Cardiac fibroblast (primary cell): ENCODE data around the gene ATR.
A peak's percentile ranks its signal among the peaks of the same experiment; 100 is the strongest.
"Not testable (repeated sequence)": the region's sequence is repeated elsewhere in the genome, so short reads cannot be mapped to it uniquely, and the experiment has no call there.

Experiments used
- DNase-seq, 2 donors: peaks; one replicate each; pipeline versions ENCODE4 v3.0.0 to v3.0.0-alpha.2; 2010; ENCODE audit warnings: low read depth in 2 of 2
- H3K4me3 ChIP-seq, 2 donors: replicated peaks in 1 of 2; 1 replicate in 1 of 2; 2 replicates in 1 of 2; pipeline ENCODE4 v1.5.1; 2011; ENCODE audit warnings: low read depth in 2 of 2, low read length in 2 of 2, mild to moderate bottlenecking in 2 of 2, moderate library complexity in 1 of 2
- CTCF ChIP-seq: IDR thresholded peaks from one replicate; pipeline ENCODE4 v1.5.1; 2011; ENCODE audit warnings: low read depth, mild to moderate bottlenecking, low read length, inconsistent platforms

The ATR gene

GRCh38 chr3:142604940-142605339 lies 26.4 kb upstream of the ATR start:
- DNase-seq = no peak
- H3K4me3 ChIP-seq = no peak overlapping the region
- no peak for TF ChIP-seq CTCF

DNA sequence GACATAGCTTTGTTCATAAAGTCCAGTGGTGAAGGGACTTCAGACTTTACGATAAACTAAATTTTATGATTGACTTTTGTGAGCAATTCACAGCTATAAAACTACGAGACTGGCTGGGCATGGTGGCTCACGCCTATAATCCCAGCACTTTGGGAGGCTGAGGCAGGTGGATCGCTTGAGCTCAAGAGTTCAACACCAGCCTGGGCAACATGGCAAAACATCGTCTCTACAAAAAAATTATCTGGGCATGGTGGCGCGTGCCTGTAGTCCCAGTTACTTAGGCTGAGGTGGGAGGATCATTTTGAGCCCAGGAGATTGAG lies 24.8 kb upstream of the ATR start:
- not testable (repeated sequence) for H3K4me3 ChIP-seq, DNase-seq

DNA sequence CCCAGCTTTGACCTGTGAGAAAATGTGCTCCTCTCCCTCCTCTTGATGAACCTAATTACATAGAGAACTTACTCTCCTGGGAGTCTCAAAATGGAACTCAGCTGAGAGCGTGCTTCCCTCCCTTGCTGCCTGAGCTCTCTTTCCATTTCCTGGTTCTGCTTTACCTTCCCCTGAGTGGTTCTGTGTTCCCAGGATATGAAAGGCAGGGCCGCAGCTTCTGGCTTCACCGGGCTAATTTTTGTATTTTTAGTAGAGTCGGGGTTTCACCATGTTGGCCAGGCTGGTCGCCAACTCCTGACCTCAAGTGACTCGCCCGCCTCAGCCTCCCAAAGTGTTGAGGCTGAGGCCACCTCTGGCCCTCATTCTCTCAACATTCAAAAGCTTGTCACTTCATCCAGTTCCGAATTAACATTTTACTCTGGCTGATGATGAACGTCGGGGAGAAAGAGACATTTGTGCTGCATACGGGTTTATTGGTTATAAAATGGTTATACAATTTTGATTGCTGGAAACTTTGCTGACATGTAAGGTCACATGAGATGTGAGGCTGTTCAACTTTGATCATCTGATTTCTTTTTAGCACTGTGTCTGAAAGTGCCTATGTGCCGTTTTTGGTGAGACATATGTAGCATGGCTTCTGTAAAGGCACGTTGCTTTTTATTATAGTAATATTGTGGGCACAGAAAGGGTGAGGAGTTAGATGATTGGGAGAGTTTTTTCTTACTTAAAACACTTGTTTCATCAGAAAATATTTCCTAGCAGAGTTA lies 24.3 kb upstream of the ATR start:
- no peak for DNase-seq
- H3K4me3 ChIP-seq = no peak overlapping the region
- no peak for TF ChIP-seq CTCF

DNA sequence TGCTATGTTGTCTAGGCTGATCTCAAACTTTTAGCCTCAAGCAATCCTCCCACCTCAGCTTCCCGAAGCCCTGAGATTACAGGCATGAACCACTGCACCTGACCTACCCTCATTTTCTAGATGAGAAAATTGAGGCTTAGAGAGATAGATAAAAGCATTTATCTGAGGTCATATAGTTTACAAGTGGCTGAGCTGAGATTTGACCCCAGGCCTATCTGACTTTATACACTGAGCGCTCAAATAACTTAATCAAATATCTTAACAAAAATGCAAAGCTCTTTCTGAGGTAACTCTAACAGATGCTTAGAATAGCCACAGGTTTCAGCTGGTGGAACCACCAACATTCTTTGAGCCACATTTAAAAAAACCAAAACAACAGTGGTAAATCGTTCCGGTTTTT lies 23.2 kb upstream of the ATR start:
- no peak overlapping the region for H3K4me3 ChIP-seq
- DNase-seq = no peak
- no peak for TF ChIP-seq CTCF

DNA sequence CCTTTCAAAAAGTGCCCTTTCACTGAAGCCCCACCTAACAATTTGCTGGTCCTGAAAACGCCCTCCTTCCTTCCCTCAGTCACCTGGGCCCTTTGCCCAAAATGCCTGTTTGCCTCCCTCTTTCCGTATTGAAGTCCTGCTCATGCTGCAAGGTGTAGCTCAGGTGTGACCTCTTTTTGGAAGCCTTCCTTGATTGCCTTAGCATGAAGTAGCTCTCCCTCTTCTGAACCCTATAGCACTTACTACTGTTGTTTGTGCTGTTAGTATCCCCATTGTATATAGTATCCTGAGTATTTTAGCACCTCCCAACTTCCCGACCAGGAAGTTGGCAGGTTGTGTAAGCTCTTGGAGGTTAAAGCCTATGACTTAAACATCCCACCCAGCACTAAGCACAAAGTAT lies 19.4 kb upstream of the ATR start:
- no peak for TF ChIP-seq CTCF
- H3K4me3 ChIP-seq = no peak overlapping the region
- no peak for DNase-seq

GRCh38 chr3:142596726-142597088 lies 18.2 kb upstream of the ATR start:
- H3K4me3 ChIP-seq = peak overlapping the region; percentile 74 to 80
- TF ChIP-seq CTCF = no peak
- DNase-seq = no peak

- TF ChIP-seq CTCF = no peak
- peak; percentile 78 to 80 for DNase-seq
These were observed 17.6 kb upstream of the ATR start, which contains the start of gene PLS1 for GRCh38 chr3:142595951-142596725. PLS1 (plus strand) TSS chr3:142596393; CDS start chr3:142664238, 67,845 bp downstream.

More at GRCh38 chr3:142595951-142596725, 17.6 kb upstream of the ATR start, which contains the start of gene PLS1:
- H3K4me3 ChIP-seq = peak within 1 kb of the TSS; percentile 74 to 80
